ENCODE results near the gene MOSPD3. TPM values are rescaled to one million over a fixed set of nuclear protein-coding genes. Genes with fewer than 3 reads are reported as not detected.
"Not testable (repeated sequence)": the region's sequence is repeated elsewhere in the genome, so short reads cannot be mapped to it uniquely, and the experiment has no call there.

The MOSPD3 gene
- 14.7 TPM for total RNA-seq
- long read RNA-seq, transcript MOSPD3-203 (5 exons, 1,191 nt), result major isoform, 16 of 20 reads
- long read RNA-seq, partial matches to known transcripts, result 1 of 20 reads
- long read RNA-seq, other reads (novel, unspliced or antisense), result 1 of 20 reads

- TF ChIP-seq, protein P1, sequence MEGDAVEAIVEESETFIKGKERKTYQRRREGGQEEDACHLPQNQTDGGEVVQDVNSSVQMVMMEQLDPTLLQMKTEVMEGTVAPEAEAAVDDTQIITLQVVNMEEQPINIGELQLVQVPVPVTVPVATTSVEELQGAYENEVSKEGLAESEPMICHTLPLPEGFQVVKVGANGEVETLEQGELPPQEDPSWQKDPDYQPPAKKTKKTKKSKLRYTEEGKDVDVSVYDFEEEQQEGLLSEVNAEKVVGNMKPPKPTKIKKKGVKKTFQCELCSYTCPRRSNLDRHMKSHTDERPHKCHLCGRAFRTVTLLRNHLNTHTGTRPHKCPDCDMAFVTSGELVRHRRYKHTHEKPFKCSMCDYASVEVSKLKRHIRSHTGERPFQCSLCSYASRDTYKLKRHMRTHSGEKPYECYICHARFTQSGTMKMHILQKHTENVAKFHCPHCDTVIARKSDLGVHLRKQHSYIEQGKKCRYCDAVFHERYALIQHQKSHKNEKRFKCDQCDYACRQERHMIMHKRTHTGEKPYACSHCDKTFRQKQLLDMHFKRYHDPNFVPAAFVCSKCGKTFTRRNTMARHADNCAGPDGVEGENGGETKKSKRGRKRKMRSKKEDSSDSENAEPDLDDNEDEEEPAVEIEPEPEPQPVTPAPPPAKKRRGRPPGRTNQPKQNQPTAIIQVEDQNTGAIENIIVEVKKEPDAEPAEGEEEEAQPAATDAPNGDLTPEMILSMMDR (IDR thresholded peaks at IDR 0.05), result no peak
- DNase-seq, result peak; percentile 99
- intact Hi-C loops (cut with DNase I), result loop anchor here (10.0 kb wide), 1 partner anchor 73 kb away; no protein-coding TSS in a partner anchor
Measured at GRCh38 chr7:100611983-100612729, at the start of gene MOSPD3. Gene MOSPD3 (plus strand): TSS chr7:100612540. CDS start chr7:100612792, 252 bp downstream.

GRCh38 chr7:100563100-100563564 lies 49.2 kb upstream of the MOSPD3 start:
- Histone ChIP-seq H3K27ac (no peak overlapping the region), H3K36me3 (peaks cover 13% of the 10 kb centered on the region), H3K27me3 (no peaks in the 10 kb centered on the region), H3K9me3 (no peaks in the 10 kb centered on the region), H3K4me3 (no peak overlapping the region), H3K4me1 (peaks cover 4% of the 10 kb centered on the region)
- TF ChIP-seq, protein P1 (IDR thresholded peaks at IDR 0.05), result no peak
- no peak for ATAC-seq
- no peak for DNase-seq
- intact Hi-C loops (cut with DNase I), result loop anchor here (5.0 to 10.0 kb wide), 2 partner anchors 96 to 122 kb away; no protein-coding TSS in a partner anchor

More at GRCh38 chr7:100611983-100612729, at the start of gene MOSPD3:
- Histone ChIP-seq H3K9me3 (no peaks in the 10 kb centered on the region), H3K27me3 (no peaks in the 10 kb centered on the region), H3K27ac (peak within 1 kb of the TSS; percentile 95), H3K4me3 (peak within 1 kb of the TSS; percentile 78), H3K36me3 (no peaks in the 10 kb centered on the region), H3K4me1 (peaks cover 13% of the 10 kb centered on the region)
- peak; percentile 98 for ATAC-seq

GRCh38 chr7:100563809-100564400 lies 48.4 kb upstream of the MOSPD3 start:
- Histone ChIP-seq H3K4me3 (no peak overlapping the region), H3K36me3 (peaks cover 13% of the 10 kb centered on the region), H3K4me1 (peaks cover 4% of the 10 kb centered on the region), H3K27me3 (no peaks in the 10 kb centered on the region), H3K27ac (no peak overlapping the region), H3K9me3 (no peaks in the 10 kb centered on the region)
- intact Hi-C loops (cut with DNase I), result loop anchor here (5.0 to 10.0 kb wide), 2 partner anchors 97 to 121 kb away; no protein-coding TSS in a partner anchor
- TF ChIP-seq, protein P1 (IDR thresholded peaks at IDR 0.05), result peak; percentile 98
- DNase-seq, result peak; percentile 90
- ATAC-seq, result peak; percentile 84

DNA sequence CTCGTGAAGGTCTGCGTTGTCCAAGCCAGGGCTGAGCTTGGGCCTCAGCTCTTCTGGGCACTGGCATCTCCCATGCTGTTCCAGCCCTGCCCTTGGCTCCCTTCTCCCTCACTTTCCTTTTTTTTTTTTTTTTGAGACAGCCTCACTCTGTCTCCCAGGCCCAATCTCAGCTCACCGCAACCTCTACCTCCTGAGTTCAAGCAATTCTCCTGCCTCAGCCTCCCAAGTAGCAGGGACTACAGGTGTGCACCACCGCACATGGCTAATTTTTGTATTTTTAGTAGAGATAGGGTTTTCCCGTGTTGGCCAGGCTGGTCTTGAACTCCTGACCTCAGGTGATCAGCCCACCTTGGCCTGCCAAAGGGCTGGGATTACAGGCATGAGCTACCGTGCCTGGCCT lies 47.9 kb upstream of the MOSPD3 start:
- H3K27me3 ChIP-seq, H3K27ac ChIP-seq, H3K4me1 ChIP-seq, ATAC-seq, DNase-seq, H3K9me3 ChIP-seq, H3K4me3 ChIP-seq: not testable (repeated sequence)
- H3K36me3 ChIP-seq, result peaks cover 13% of the 10 kb centered on the region
- intact Hi-C loops (cut with DNase I), result loop anchor here (5.0 to 10.0 kb wide), 2 partner anchors 97 to 120 kb away; no protein-coding TSS in a partner anchor

- intact Hi-C loops (cut with DNase I), result loop anchor here (10.0 kb wide), 1 partner anchor 120 kb away; no protein-coding TSS in a partner anchor
- H3K36me3 ChIP-seq, result peaks cover 13% of the 10 kb centered on the region
Measured at GRCh38 chr7:100565133-100565571, 47.2 kb upstream of the MOSPD3 start.

More at GRCh38 chr7:100565133-100565571, 47.2 kb upstream of the MOSPD3 start:
- no peak for ATAC-seq
- Histone ChIP-seq H3K4me1 (peaks cover 10% of the 10 kb centered on the region), H3K27ac (no peak overlapping the region), H3K9me3 (no peaks in the 10 kb centered on the region), H3K27me3 (no peaks in the 10 kb centered on the region), H3K4me3 (no peak overlapping the region)
- DNase-seq, result no peak
- TF ChIP-seq, protein P1 (IDR thresholded peaks at IDR 0.05), result no peak
